ENCODE measurements around the gene TBL1Y. TPM values are rescaled to one million over a fixed set of nuclear protein-coding genes. Genes with fewer than 3 reads are reported as not detected.

The TBL1Y gene
- total RNA-seq, 4 donors from 2014 or later: 0.81 to 1.3 TPM; not detected in 2

DNA sequence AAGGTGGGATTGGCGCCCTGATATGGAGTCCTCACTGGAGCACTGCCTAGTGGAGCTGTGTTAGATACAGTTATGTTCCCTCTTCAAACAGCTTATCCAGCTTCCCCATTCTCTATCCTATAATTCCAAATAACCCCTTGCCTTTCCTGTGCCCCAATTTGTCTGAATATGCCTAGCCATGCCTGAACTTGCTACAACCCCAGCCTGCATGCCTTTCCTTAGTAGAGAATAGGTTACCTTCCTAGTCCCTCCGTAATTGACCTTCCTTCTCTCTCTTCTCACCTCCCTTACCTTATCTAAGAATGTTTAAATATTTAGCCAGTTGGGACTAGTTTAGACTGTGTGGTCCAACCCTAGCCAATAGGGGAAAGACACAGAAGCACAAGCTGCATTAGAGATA, 102.6 kb downstream of the TBL1Y start:
- DNase-seq (ENCODE audit: low spot score in 2 of 2): no peak
- 84% methylated on average over 2 of the region's 2 CpGs; no CpG with 5 or more reads in 1 of the 2 donors for WGBS, 2 donors
- intact Hi-C loops (cut with DNase I; ENCODE audit: low total_unique reads): no loop called here
- TF ChIP-seq POLR2A (IDR thresholded peaks at IDR 0.05): no peak
- TF ChIP-seq, protein P1, sequence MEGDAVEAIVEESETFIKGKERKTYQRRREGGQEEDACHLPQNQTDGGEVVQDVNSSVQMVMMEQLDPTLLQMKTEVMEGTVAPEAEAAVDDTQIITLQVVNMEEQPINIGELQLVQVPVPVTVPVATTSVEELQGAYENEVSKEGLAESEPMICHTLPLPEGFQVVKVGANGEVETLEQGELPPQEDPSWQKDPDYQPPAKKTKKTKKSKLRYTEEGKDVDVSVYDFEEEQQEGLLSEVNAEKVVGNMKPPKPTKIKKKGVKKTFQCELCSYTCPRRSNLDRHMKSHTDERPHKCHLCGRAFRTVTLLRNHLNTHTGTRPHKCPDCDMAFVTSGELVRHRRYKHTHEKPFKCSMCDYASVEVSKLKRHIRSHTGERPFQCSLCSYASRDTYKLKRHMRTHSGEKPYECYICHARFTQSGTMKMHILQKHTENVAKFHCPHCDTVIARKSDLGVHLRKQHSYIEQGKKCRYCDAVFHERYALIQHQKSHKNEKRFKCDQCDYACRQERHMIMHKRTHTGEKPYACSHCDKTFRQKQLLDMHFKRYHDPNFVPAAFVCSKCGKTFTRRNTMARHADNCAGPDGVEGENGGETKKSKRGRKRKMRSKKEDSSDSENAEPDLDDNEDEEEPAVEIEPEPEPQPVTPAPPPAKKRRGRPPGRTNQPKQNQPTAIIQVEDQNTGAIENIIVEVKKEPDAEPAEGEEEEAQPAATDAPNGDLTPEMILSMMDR (IDR thresholded peaks at IDR 0.05): no peak
- H3K4me3 ChIP-seq (ENCODE audit: low read depth, poor library complexity, severe bottlenecking): no peak overlapping the region

DNA sequence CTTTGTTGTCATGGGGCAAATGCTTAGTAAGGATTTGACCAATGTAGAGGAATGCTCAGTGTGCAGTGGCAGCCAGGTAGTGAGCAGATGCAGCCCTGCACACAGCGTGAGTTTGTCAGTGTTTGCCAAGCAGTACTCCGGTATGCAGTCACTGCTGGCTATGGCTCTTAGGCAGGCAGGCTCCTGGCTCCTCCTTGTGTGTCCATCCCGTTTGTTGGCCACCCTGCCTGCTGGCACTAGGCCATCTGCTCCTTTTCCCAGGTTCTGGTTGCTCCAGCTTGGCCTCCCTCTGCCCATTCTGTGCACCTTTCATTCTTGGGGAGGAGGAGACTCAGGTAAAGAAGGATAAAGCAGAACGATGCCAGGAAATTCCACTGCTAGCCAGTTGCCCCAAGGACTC, 106.0 kb downstream of the TBL1Y start:
- 62% methylated on average over 4 of the region's 4 CpGs; no CpG with 5 or more reads in 1 of the 2 donors for WGBS, 2 donors
- no peak overlapping the region for H3K4me3 ChIP-seq (ENCODE audit: low read depth, poor library complexity, severe bottlenecking)
- intact Hi-C loops (cut with DNase I; ENCODE audit: low total_unique reads): no loop called here
- TF ChIP-seq, protein P1 (IDR thresholded peaks at IDR 0.05): no peak
- TF ChIP-seq POLR2A (IDR thresholded peaks at IDR 0.05): no peak
- no peak for DNase-seq (ENCODE audit: low spot score in 2 of 2)

DNA sequence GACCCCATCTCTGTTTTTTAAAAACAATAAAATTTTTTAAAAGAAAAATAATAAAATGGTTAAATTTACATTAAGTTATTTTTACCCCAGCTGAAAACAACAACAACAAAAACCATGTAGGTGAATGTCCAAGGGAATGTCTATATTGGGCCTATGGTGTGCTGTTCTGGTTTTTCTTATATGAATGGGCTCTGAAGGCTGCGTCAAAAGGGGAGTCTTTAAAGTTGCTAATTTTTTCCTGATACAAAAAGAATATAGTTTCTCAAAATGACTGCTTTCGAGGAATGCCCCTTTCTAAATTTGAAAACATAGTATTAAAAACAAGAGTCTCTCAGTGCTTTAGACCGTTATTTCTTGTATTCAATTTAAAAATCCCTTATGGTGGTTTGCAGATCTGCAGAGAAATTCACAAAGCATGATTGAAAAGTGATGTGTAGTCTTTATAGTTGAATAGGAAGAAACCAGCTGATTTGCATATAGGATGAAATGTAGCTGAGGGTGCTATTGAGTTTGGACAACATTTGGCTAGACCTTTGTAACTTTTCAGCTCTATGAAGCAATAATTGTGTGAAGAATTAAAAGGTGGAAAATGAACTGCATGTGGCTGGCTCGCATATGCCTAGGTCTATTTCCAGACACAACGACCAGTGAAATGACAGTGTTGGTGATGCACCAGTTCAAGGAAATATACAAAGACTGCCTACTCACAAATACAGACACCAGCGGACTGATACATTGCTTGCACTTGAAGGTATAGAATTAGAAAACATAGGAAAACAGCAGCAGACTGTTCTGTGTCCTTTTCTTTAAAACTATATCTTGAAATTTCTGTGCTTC, 107.0 kb downstream of the TBL1Y start:
- WGBS, 2 donors: 89% methylated on average over 6 of the region's 6 CpGs; no CpG with 5 or more reads in 1 of the 2 donors
- intact Hi-C loops (cut with DNase I; ENCODE audit: low total_unique reads): no loop called here

DNA sequence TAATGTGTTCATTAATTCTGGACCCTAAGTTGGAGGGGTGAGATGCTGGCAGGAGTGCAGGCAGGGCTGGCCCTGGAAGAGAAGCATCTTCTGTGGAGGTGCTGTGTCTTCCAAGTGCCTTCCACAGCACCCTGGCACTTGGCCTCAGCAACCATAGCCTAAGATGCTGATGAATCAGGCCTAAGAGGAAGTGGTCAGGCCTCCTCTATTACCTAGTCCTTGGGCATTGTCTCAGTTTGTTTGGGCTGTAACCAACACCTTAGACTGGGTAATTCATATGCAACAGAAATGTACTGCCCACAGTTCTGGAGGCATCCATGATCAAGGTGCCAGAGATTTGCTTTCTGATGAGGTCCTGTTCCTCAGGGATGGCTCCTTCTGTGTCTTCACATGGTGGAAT, 128.5 kb downstream of the TBL1Y start:
- no peak overlapping the region for H3K4me3 ChIP-seq (ENCODE audit: low read depth, poor library complexity, severe bottlenecking)
- TF ChIP-seq POLR2A (IDR thresholded peaks at IDR 0.05): no peak
- TF ChIP-seq, protein P1 (IDR thresholded peaks at IDR 0.05): no peak
- intact Hi-C loops (cut with DNase I; ENCODE audit: low total_unique reads): no loop called here
- no peak for DNase-seq (ENCODE audit: low spot score in 2 of 2)

More for the DNA sequence above, 107.0 kb downstream of the TBL1Y start:
- H3K4me3 ChIP-seq (ENCODE audit: low read depth, poor library complexity, severe bottlenecking): no peak overlapping the region
- DNase-seq (ENCODE audit: low spot score in 2 of 2): no peak
- TF ChIP-seq, protein P1 (IDR thresholded peaks at IDR 0.05): no peak
- no peak for TF ChIP-seq POLR2A (IDR thresholded peaks at IDR 0.05)

DNA sequence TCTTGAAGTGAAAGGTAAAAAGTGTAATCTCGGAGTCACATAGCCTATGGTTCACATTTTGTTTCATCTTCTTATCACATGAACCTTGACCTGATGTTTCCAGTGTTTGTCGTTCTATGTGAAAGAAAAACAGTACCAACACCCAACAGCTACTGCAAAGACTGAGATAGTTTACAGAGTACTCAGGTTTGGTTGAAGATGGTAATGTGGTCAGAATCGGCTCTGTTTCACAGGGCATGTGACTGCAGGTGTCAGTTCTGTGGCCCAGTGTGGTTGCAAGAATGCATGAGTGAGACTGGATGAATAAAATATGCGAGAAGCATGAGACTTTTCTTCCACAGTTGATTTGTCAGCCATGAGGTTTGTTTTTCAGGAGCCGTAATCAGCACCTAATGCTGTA, 130.2 kb downstream of the TBL1Y start:
- no peak for DNase-seq (ENCODE audit: low spot score in 2 of 2)
- 89% methylated on average over 5 of the region's 5 CpGs; no CpG with 5 or more reads in 1 of the 2 donors for WGBS, 2 donors

More for the DNA sequence above, 130.2 kb downstream of the TBL1Y start:
- intact Hi-C loops (cut with DNase I; ENCODE audit: low total_unique reads): no loop called here
- TF ChIP-seq, protein P1 (IDR thresholded peaks at IDR 0.05): no peak
- no peak for TF ChIP-seq POLR2A (IDR thresholded peaks at IDR 0.05)
- no peak overlapping the region for H3K4me3 ChIP-seq (ENCODE audit: low read depth, poor library complexity, severe bottlenecking)
